Vagina (tissue), 2 donors: ENCODE results near the gene DBP. TPM values are rescaled to one million over a fixed set of nuclear protein-coding genes. Genes with fewer than 3 reads are reported as not detected.

Experiments
- DNase-seq, 2 donors: peaks; one replicate each; pipeline ENCODE4 v3.0.0-alpha.2; 2017; ENCODE audit errors: extremely low spot score in 2 of 2
- H3K27ac ChIP-seq: fragments of 200-600 bp; sonication (generic); one replicate; pipeline ENCODE4 v1.5.1; 2019
- H3K27me3 ChIP-seq: fragments of 200-600 bp; sonication (generic); one replicate; pipeline ENCODE4 v1.5.1; 2019
- H3K36me3 ChIP-seq, 2 donors: fragments of 200-600 bp; sonication (generic); one replicate each; pipeline ENCODE4 v1.5.1; 2017 to 2019
- H3K4me1 ChIP-seq: fragments of 200-600 bp; sonication (generic); one replicate; pipeline ENCODE4 v1.5.1; 2019
- H3K4me3 ChIP-seq, 2 donors: fragments of 200-600 bp; sonication (generic); 1 replicate in 1 of 2; 2 replicates in 1 of 2; pipeline ENCODE4 v1.5.1; 2016 to 2019
- H3K9me3 ChIP-seq: fragments of 200-600 bp; sonication (generic); one replicate; pipeline ENCODE4 v1.5.1; 2019
- POLR2A ChIP-seq, 2 donors: fragments of 450-650 bp; IDR thresholded peaks; one replicate each; pipeline ENCODE4 v1.6.1; 2017; ENCODE audit warnings: antibody characterized with exemption in 2 of 2, mild to moderate bottlenecking in 2 of 2, moderate library complexity in 2 of 2
- POLR2AphosphoS5 ChIP-seq, 2 donors: sonication (generic); formaldehyde crosslinking; IDR thresholded peaks; one replicate each; pipeline ENCODE4 v1.9.0; 2017; ENCODE audit warnings: antibody characterized with exemption in 2 of 2, mild to moderate bottlenecking in 2 of 2, low read depth in 1 of 2; ENCODE audit not compliant: insufficient read depth in 1 of 2
- intact Hi-C: fragments of 100-400 bp; cut with DNase I; formaldehyde crosslinking; loops from one replicate; pipeline ENCODE4 v1.15.1; 2023
- total RNA-seq: library from RNA; depleted of rRNA; stranded (reverse); fragments of >200 nt; gene quantifications from one replicate; pipeline ENCODE4 v1.2.3, GENCODE V29; 2016
- TF ChIP-seq, protein P1 (sequence below), 3 experiments: fragments of 450-650 bp in 2 of 3; fragments of 200-600 bp in 1 of 3; sonication (generic) in 1 of 3; IDR thresholded peaks; one replicate each; pipeline ENCODE4 v1.5.1; 2017 to 2019; ENCODE audit warnings: antibody characterized with exemption in 3 of 3, mild to moderate bottlenecking in 2 of 3, moderate library complexity in 2 of 3

DBP gene
- total RNA-seq, 1 donor from 2014 or later = 4.9 TPM

DNA sequence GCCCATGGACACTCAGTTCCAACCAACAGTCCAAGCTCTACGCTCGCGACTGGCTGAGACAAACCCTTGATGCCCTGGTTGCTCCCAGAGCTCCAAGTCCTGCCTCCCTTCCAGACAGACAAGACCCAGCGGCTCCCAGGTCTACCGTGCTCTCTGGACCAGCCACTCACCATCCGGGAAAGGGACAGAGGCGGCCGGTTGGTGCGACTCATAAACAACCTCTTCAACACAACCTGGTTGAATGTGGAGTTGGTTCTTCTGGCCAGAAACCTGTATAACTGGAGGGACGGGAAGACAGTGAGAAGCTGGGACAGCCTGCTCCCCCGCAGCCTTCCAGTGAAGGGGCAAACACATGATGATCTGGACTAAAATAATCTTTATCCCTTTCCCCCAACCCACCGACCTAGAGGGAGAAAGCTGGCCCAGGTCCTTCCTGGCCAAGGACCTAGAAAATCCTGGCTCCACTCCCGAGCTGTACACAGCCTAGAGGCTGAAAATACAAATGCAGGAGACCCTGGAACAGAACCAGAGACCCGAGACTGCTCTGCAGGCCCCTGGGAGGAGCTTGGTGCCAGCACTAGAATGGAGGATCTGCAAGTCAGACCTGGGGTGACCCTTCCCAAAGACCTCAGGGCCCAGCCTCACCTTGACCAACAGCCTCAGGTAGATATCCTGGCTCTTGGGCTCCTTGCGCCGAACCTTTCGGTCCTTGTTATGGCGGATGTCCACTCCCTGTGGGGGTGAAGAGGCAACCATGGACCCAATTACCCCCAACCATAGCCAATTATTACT lies 19.8 kb downstream of the DBP start:
- TF ChIP-seq POLR2AphosphoS5 (IDR thresholded peaks at IDR 0.05; ENCODE audit: insufficient read depth in 1 of 2, low read depth in 1 of 2) = no peak
- TF ChIP-seq POLR2A (IDR thresholded peaks at IDR 0.05) = no peak
- TF ChIP-seq, protein P1, sequence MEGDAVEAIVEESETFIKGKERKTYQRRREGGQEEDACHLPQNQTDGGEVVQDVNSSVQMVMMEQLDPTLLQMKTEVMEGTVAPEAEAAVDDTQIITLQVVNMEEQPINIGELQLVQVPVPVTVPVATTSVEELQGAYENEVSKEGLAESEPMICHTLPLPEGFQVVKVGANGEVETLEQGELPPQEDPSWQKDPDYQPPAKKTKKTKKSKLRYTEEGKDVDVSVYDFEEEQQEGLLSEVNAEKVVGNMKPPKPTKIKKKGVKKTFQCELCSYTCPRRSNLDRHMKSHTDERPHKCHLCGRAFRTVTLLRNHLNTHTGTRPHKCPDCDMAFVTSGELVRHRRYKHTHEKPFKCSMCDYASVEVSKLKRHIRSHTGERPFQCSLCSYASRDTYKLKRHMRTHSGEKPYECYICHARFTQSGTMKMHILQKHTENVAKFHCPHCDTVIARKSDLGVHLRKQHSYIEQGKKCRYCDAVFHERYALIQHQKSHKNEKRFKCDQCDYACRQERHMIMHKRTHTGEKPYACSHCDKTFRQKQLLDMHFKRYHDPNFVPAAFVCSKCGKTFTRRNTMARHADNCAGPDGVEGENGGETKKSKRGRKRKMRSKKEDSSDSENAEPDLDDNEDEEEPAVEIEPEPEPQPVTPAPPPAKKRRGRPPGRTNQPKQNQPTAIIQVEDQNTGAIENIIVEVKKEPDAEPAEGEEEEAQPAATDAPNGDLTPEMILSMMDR (IDR thresholded peaks at IDR 0.05) = no peak
- peaks cover 0 to 31% of the 10 kb centered on the region in 2 donors for H3K36me3 ChIP-seq
- H3K4me3 ChIP-seq = peak overlapping the region; percentile 64 to 95
- H3K4me1 ChIP-seq = peaks cover 46% of the 10 kb centered on the region
- DNase-seq = no peak
- no peaks in the 10 kb centered on the region for H3K9me3 ChIP-seq
- peak overlapping the region; percentile 93 for H3K27ac ChIP-seq
- H3K27me3 ChIP-seq = no peaks in the 10 kb centered on the region
- intact Hi-C loops = no loop called here

DNA sequence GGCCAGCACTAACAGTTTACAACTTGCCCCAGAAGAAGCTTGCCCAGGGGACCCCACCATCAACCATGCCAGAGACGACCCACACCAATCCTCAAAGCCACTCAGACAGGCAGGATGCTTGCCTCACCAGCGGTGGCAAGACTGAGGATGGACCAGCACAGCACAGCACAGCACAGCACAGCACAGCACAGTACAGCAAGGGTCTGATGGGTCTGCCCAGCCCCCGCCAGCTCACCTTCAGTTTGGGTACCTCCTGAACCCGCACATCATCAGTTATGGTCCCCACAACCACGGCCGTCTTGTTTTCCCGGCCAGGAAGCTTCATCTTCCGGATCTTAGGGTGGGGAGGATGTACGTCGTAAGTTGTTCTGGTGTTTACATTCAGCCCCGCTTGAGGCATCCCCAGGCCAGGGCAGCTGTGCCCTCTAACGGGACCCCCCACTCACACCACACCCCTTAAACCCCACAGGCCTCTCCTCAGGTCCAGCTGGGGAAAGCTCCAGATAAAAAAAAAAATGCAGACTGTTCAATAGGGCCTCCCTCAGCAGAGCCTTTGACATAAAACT lies 20.6 kb downstream of the DBP start:
- Histone ChIP-seq H3K4me1 (peaks cover 46% of the 10 kb centered on the region), H3K27ac (peak overlapping the region; percentile 93), H3K36me3 (peaks cover 0 to 31% of the 10 kb centered on the region in 2 donors), H3K9me3 (no peaks in the 10 kb centered on the region), H3K4me3 (peak overlapping the region in 1 of 2 donors; percentile 95), H3K27me3 (no peaks in the 10 kb centered on the region)
- peak in 1 of 2 donors; percentile 87 for DNase-seq
- intact Hi-C loops = no loop called here
- TF ChIP-seq, protein P1 (IDR thresholded peaks at IDR 0.05) = no peak
- no peak for TF ChIP-seq POLR2AphosphoS5 (IDR thresholded peaks at IDR 0.05; ENCODE audit: insufficient read depth in 1 of 2, low read depth in 1 of 2)
- TF ChIP-seq POLR2A (IDR thresholded peaks at IDR 0.05) = no peak

DNA sequence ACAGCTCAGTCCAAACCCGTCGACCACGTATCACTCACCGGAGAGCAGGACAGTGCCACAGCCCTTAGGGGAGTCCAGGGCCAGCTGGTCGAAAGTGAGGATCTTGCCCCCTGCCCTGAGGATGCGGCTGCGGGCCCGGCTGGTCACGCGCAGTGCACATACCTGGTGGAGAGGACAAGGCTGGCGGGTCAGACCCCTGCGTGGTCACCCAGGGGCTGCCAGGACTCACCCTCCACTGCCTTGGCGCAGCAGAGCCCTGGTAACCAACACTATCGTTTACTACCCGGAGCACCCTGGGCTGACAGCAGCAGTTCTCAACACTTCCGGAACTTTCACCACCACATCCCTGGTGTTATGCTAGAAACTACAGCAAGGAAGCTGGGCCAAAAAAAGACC lies 21.1 kb downstream of the DBP start:
- TF ChIP-seq, protein P1 (IDR thresholded peaks at IDR 0.05) = no peak
- no peak for TF ChIP-seq POLR2A (IDR thresholded peaks at IDR 0.05)
- TF ChIP-seq POLR2AphosphoS5 (IDR thresholded peaks at IDR 0.05; ENCODE audit: insufficient read depth in 1 of 2, low read depth in 1 of 2) = no peak
- Histone ChIP-seq H3K4me1 (peaks cover 46% of the 10 kb centered on the region), H3K27me3 (no peaks in the 10 kb centered on the region), H3K27ac (peak overlapping the region; percentile 33), H3K36me3 (peaks cover 0 to 31% of the 10 kb centered on the region in 2 donors), H3K9me3 (no peaks in the 10 kb centered on the region), H3K4me3 (no peak overlapping the region)
- intact Hi-C loops = no loop called here
- DNase-seq = no peak

DNA sequence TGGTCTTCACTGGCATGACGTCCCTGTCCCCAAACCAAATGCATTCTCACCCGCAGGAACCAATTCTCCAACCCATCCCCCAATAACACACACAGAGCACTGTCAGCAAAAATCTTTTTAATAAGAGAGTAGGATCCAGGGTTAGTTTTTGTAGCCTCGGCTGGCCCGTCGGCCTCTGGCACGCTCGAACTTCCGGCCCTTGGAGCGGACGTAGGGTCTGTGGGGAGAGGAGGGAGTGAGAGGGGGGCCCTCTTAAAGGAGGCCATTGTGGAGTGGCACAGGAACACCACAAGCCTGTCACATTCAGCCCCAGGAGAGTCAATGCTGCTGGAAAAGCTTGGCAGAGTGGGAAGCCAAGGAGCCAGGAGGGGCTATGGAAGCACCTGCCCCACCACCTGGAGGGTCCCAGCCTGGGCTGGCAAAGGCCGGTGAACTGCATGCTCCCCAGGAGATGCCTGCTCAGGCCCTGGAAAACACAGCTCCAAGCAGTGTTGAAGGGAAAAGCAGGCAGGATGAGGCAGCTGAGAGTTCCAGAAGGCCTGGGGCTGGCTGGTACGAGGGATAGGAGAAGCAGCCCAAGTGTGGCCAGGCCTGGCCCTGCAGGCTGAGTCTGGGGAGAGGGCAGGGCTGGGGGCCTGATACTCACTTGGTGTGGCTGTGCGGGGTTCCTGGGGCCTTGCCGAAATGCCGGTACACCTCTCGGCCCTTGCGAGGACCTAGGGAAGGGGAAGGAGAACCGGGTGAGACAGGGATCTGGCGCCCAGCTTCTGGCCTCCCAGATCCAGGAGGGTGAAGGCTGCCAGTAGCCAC lies 21.7 kb downstream of the DBP start:
- peaks cover 0 to 31% of the 10 kb centered on the region in 2 donors for H3K36me3 ChIP-seq
- intact Hi-C loops = no loop called here
- H3K9me3 ChIP-seq = no peaks in the 10 kb centered on the region
- no peak for DNase-seq
- H3K4me3 ChIP-seq = no peak overlapping the region
- TF ChIP-seq POLR2A (IDR thresholded peaks at IDR 0.05) (no peak), POLR2AphosphoS5 (IDR thresholded peaks at IDR 0.05; ENCODE audit: insufficient read depth in 1 of 2, low read depth in 1 of 2) (no peak)
- TF ChIP-seq, protein P1 (IDR thresholded peaks at IDR 0.05) = no peak
- H3K4me1 ChIP-seq = peaks cover 45% of the 10 kb centered on the region
- H3K27ac ChIP-seq = peak overlapping the region; percentile 62
- no peaks in the 10 kb centered on the region for H3K27me3 ChIP-seq
